Right lung (tissue), 10 donors: ENCODE results near the gene C10orf53. TPM values are rescaled to one million over a fixed set of nuclear protein-coding genes. Genes with fewer than 3 reads are reported as not detected.
A peak's percentile ranks its signal among the peaks of the same experiment; 100 is the strongest.

ENCODE experiments used
- DNase-seq, 2 donors: peaks; one replicate each; pipeline ENCODE4 v3.0.0-alpha.2; 2013
- long read RNA-seq, 8 donors: transcript quantifications; one replicate each; lab custom pipeline, GENCODE V29; 2026
- polyA plus RNA-seq, 5 donors: library from polyadenylated mRNA; unstranded; fragments of 120-200 nt; gene quantifications; one replicate each; pipeline versions ENCODE4 v1.2.1 to v1.2.3, GENCODE V29; 2013; ENCODE audit warnings: inconsistent platforms in 1 of 5, low replicate concordance in 1 of 5; ENCODE audit not compliant: insufficient read length in 5 of 5, insufficient read depth in 1 of 5

C10orf53 gene
- polyA plus RNA-seq: under 1 TPM in 1 of 5 donors, not detected in 4; 0.07 TPM
- long read RNA-seq, donor 1: 0 reads
- long read RNA-seq, donor 2: 0 reads
- long read RNA-seq, donor 3: 0 reads
- long read RNA-seq, donor 4: 0 reads
- long read RNA-seq, donor 5: 0 reads
- long read RNA-seq, donor 6: 0 reads
- long read RNA-seq, donor 7: 0 reads
- long read RNA-seq, donor 8: 0 reads

- DNase-seq: peak; percentile 28 to 35
Measured at GRCh38 chr10:49679480-49679893, at the start of gene C10orf53. C10orf53 (plus strand) TSS chr10:49679651; CDS start chr10:49679698, 47 bp downstream.

- DNase-seq: no peak
Measured at GRCh38 chr10:49631975-49632374, 47.5 kb upstream of the C10orf53 start.

GRCh38 chr10:49632406-49633317 is 46.8 kb upstream of the C10orf53 start:
- no peak for DNase-seq

- DNase-seq: no peak
Measured at GRCh38 chr10:49633327-49634068, 46.0 kb upstream of the C10orf53 start.

GRCh38 chr10:49634069-49634660 is 45.3 kb upstream of the C10orf53 start:
- no peak for DNase-seq

- DNase-seq: no peak
Measured at GRCh38 chr10:49642311-49642710, 37.1 kb upstream of the C10orf53 start.

GRCh38 chr10:49643241-49644034 is 36.0 kb upstream of the C10orf53 start:
- DNase-seq: no peak

- DNase-seq: no peak
Measured at GRCh38 chr10:49644035-49644646, 35.3 kb upstream of the C10orf53 start.

- no peak for DNase-seq
Measured at GRCh38 chr10:49645417-49645816, 34.0 kb upstream of the C10orf53 start.

GRCh38 chr10:49645871-49646870 is 33.3 kb upstream of the C10orf53 start:
- no peak for DNase-seq

GRCh38 chr10:49647554-49647953 is 31.9 kb upstream of the C10orf53 start:
- no peak for DNase-seq

- DNase-seq: no peak
Measured at GRCh38 chr10:49647985-49648795, 31.3 kb upstream of the C10orf53 start.

- no peak for DNase-seq
Measured at GRCh38 chr10:49649294-49649693, 30.2 kb upstream of the C10orf53 start.

- no peak for DNase-seq
Measured at GRCh38 chr10:49649936-49650723, 29.3 kb upstream of the C10orf53 start.

- no peak for DNase-seq
Measured at GRCh38 chr10:49650724-49651034, 28.8 kb upstream of the C10orf53 start.

GRCh38 chr10:49651039-49651835 is 28.2 kb upstream of the C10orf53 start:
- no peak for DNase-seq

GRCh38 chr10:49651917-49652316 is 27.5 kb upstream of the C10orf53 start:
- no peak for DNase-seq
